ENCODE measurements around the gene KISS1R.
A peak's percentile ranks its signal among the peaks of the same experiment; 100 is the strongest.

The KISS1R gene

GRCh38 chr19:920051-920864 is 3.1 kb downstream of the KISS1R start:
- DNase-seq (ENCODE audit: low spot score): peak; percentile 74

- DNase-seq (ENCODE audit: low spot score): no peak
These were observed 7.5 kb downstream of the KISS1R start for GRCh38 chr19:924553-925086.

- peak; percentile 77 for DNase-seq (ENCODE audit: low spot score)
These were observed 8.0 kb downstream of the KISS1R start for GRCh38 chr19:925087-925525.

GRCh38 chr19:925526-926322 is 8.6 kb downstream of the KISS1R start, which contains the start of gene ARID3A:
Gene ARID3A (plus strand): TSS chr19:926035. CDS start chr19:929529, 3,494 bp downstream.
- DNase-seq (ENCODE audit: low spot score): peak; percentile 73

GRCh38 chr19:926323-926588 is 9.1 kb downstream of the KISS1R start:
- no peak for DNase-seq (ENCODE audit: low spot score)

GRCh38 chr19:926589-927350 is 9.6 kb downstream of the KISS1R start:
- DNase-seq (ENCODE audit: low spot score): no peak

- no peak for DNase-seq (ENCODE audit: low spot score)
These were observed 10.2 kb downstream of the KISS1R start for GRCh38 chr19:927351-927779.

- DNase-seq (ENCODE audit: low spot score): no peak
These were observed 10.8 kb downstream of the KISS1R start for GRCh38 chr19:927780-928401.

GRCh38 chr19:928471-929202 is 11.5 kb downstream of the KISS1R start:
- DNase-seq (ENCODE audit: low spot score): no peak

- no peak for DNase-seq (ENCODE audit: low spot score)
These were observed 12.2 kb downstream of the KISS1R start for GRCh38 chr19:929203-929890.

GRCh38 chr19:929891-930258 is 12.7 kb downstream of the KISS1R start:
- no peak for DNase-seq (ENCODE audit: low spot score)

GRCh38 chr19:931860-932647 is 14.9 kb downstream of the KISS1R start:
- DNase-seq (ENCODE audit: low spot score): no peak

GRCh38 chr19:932648-933552 is 15.8 kb downstream of the KISS1R start:
- DNase-seq (ENCODE audit: low spot score): no peak

GRCh38 chr19:933553-933882 is 16.4 kb downstream of the KISS1R start:
- no peak for DNase-seq (ENCODE audit: low spot score)

GRCh38 chr19:934197-934840 is 17.2 kb downstream of the KISS1R start:
- DNase-seq (ENCODE audit: low spot score): no peak

- DNase-seq (ENCODE audit: low spot score): no peak
These were observed 17.8 kb downstream of the KISS1R start for GRCh38 chr19:934865-935479.

GRCh38 chr19:936175-936546 is 19.0 kb downstream of the KISS1R start:
- no peak for DNase-seq (ENCODE audit: low spot score)

- DNase-seq (ENCODE audit: low spot score): peak; percentile 58
These were observed 20.1 kb downstream of the KISS1R start for GRCh38 chr19:937259-937694.
